SK-N-MC (cell line): ENCODE data around the gene RASL12.

ENCODE experiments used
- DNase-seq: peaks from one replicate; pipeline ENCODE4 v3.0.0-alpha.2; 2011; ENCODE audit warnings: low read depth, low spot score
- H3K27ac ChIP-seq: fragments of 200-600 bp; sonication (generic); 2 replicates; pipeline ENCODE4 v1.5.1; 2016; ENCODE audit warnings: mixed run types
- H3K36me3 ChIP-seq: fragments of 200-600 bp; sonication (generic); 2 replicates; pipeline ENCODE4 v1.6.1; 2017; ENCODE audit warnings: antibody characterized with exemption, low read length, mixed read lengths; ENCODE audit not compliant: insufficient read depth
- H3K4me3 ChIP-seq: fragments of 200-600 bp; sonication (generic); 2 replicates; pipeline ENCODE4 v1.5.1; 2016
- H3K9ac ChIP-seq: fragments of 200-600 bp; sonication (generic); 2 replicates; pipeline ENCODE4 v1.8.0; 2017; ENCODE audit warnings: mixed run types, mixed read lengths; ENCODE audit not compliant: insufficient read length
- H3K9me3 ChIP-seq: fragments of 200-600 bp; sonication (generic); 2 replicates; pipeline ENCODE4 v1.6.1; 2017; ENCODE audit warnings: low read depth, mild to moderate bottlenecking, antibody characterized with exemption, low read length, moderate library complexity, mixed read lengths
- EZH2 ChIP-seq: fragments of 200-600 bp; sonication (generic); IDR thresholded peaks from one replicate; pipeline ENCODE4 v1.6.1; 2017; ENCODE audit warnings: antibody characterized with exemption
- FOXP2 ChIP-seq: optimal IDR thresholded peaks from 2 replicates; pipeline ENCODE3; 2011; ENCODE audit warnings: mild to moderate bottlenecking, moderate library complexity; ENCODE audit not compliant: insufficient read depth; ENCODE audit errors: extremely low read length, control extremely low read depth
- POLR2AphosphoS5 ChIP-seq: IDR thresholded peaks from 2 replicates; pipeline ENCODE4 v1.6.1; 2012; ENCODE audit warnings: mild to moderate bottlenecking, low read depth, low read length, borderline replicate concordance

Gene RASL12, protein sequence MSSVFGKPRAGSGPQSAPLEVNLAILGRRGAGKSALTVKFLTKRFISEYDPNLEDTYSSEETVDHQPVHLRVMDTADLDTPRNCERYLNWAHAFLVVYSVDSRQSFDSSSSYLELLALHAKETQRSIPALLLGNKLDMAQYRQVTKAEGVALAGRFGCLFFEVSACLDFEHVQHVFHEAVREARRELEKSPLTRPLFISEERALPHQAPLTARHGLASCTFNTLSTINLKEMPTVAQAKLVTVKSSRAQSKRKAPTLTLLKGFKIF

DNA sequence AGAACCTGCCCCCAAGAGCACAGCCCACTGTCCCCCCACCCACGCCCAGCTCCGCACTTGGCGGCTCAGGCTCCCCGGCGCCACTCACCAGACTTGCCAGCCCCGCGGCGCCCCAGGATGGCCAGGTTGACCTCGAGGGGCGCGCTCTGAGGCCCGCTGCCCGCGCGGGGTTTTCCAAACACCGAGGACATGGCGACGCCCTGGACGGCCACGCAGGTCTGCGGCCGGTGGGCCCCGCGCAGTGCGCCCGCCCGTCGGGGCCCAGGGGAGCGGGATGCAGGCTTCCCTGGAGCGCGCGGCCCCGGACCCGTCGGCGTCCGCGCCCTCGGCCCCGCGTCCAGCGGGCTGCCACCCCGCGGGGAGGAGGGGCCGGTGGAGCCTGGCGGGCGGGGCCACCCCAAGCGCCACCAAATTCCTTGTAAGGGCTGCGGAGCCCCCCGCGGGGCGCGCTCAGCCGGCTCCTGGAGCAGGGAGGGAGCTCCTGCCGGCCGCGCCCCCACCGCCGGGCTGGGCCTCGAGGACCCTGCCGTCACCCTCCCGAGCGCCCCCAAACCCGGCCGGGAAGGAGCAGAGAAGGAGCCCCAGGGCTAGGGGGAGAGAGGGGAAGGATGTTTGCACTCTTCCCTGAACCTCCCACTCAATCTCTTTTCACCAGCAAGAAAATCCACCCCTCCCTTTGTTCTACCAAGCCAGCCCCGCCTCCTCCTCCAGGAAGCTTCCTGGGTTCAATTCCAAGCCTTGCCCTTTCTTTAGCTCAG lies at the start of gene RASL12:
TSS of gene RASL12 (minus strand) at position 347 of the 758 bp plus-strand sequence. CDS start at position 191, 156 bp downstream.
- Histone ChIP-seq H3K9me3 (no peaks in the 10 kb centered on the region), H3K9ac (no peak within 1 kb of the TSS), H3K4me3 (no peak within 1 kb of the TSS), H3K27ac (no peak within 1 kb of the TSS), H3K36me3 (no peaks in the 10 kb centered on the region)
- DNase-seq = no peak
- TF ChIP-seq EZH2 (no peak), POLR2AphosphoS5 (no peak), FOXP2 (no peak)

DNA sequence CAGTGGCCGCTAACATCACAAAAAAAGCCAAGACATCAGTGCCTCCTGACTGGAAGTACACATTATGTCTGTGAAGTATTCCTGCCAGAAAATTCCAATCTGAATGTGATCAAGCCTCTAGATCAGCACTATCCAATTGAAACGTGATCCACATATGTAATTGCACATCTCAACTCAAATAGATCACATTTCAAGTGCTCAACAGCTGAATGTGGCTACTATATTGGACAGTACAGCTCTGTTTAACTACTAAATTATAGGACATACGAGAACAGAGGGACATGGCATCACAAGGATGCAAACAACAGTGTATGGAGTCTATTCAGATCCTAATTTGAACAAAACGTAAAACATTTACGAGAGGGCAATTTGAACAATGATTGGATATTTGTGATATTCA lies 47.8 kb upstream of the RASL12 start:
- Histone ChIP-seq H3K27ac (no peak overlapping the region), H3K9me3 (no peaks in the 10 kb centered on the region), H3K4me3 (no peak overlapping the region), H3K36me3 (peaks cover 39% of the 10 kb centered on the region), H3K9ac (no peak overlapping the region)
- TF ChIP-seq FOXP2 (no peak), EZH2 (no peak), POLR2AphosphoS5 (no peak)
- DNase-seq = no peak

DNA sequence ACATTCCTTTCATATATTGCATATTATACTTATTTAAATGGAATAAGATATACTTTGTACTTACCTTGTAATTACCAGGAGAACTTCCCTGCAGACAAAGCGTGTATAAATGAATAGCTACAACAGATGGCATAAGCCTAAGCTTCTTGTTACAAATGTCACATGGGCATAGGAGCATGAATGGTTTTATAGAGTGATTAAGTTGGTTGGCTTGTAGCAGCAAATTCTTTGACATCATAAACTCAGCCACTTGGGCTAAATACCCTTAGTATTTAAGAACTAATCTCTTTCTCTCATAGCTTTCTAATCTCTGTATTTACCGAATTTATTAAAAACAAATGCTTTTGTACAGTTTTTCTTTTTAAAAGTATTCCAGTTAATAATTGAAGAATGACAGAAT lies 47.3 kb upstream of the RASL12 start, which contains the start of gene UBAP1L:
TSS of gene UBAP1L (minus strand) at position 115 of the 400 bp plus-strand sequence. CDS start 8,985 bp downstream, outside the sequence.
- Histone ChIP-seq H3K27ac (no peak within 1 kb of the TSS), H3K9me3 (no peaks in the 10 kb centered on the region), H3K36me3 (peaks cover 39% of the 10 kb centered on the region), H3K4me3 (no peak within 1 kb of the TSS), H3K9ac (no peak within 1 kb of the TSS)
- TF ChIP-seq EZH2 (no peak), POLR2AphosphoS5 (no peak), FOXP2 (no peak)
- no peak for DNase-seq

DNA sequence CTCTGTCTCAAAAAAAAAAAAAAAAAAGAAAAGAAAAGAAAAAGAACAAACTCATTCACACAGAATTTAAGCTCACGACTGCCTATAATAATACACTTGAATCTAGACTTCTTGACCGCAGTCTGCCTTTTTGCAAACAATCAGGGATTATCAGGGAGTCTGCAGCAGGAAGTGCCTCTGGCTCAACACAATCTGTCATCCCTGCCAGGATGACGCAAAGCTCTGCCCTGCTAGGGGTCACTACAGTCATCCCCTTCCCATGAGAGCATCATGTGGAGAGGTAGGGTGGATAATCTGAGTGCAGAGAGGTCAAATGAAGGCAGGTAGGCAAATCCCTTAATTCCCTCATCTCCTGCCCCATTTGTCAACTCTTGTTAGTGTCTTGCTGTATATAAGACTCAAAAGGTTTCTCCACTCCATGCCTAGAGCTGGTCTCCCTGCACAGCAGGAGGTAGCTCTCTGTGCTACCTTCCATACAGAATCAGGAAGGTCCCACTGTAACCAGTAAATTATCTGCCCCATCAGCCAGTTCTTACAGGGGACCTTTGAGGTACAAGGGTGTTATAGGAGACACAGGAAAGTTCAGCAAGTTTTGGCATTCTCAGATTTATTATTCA lies 43.0 kb upstream of the RASL12 start:
- peaks cover 5% of the 10 kb centered on the region for H3K36me3 ChIP-seq
- H3K9me3 ChIP-seq = no peaks in the 10 kb centered on the region
- TF ChIP-seq EZH2 (no peak), FOXP2 (no peak), POLR2AphosphoS5 (no peak)
- H3K9ac ChIP-seq = no peak overlapping the region
- DNase-seq = no peak
- H3K4me3 ChIP-seq = no peak overlapping the region
- no peak overlapping the region for H3K27ac ChIP-seq

DNA sequence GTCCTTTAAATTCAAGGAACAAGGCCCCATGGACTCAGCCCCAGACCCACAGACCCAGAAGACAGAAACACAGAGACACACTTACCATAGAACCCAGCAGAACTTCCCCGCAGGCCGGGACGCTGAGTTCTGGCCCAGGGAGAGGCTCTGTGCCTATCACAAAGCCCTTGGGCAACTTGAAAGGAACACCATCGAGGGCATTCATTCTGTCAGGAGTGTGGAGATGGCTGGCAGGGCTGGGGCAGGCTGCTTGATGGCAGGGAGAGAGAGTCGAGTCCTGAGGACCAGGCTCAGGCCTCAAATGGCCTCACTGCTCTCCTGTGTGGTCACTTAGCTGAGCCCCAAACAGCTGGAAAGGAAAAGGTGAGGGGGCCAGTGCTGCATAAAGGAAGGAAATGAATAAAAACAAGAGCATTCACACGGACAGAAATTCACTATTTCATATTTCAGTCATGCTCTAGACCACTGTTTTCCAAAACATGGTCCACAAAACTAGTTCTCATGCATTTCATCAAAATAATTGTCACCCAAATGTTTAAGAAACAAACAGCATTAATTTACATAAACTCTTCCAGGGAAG lies 38.3 kb upstream of the RASL12 start:
- no peak for DNase-seq
- Histone ChIP-seq H3K9ac (no peak overlapping the region), H3K36me3 (peaks cover 3% of the 10 kb centered on the region; the same call in 1 of the 2 replicates), H3K9me3 (no peaks in the 10 kb centered on the region), H3K4me3 (no peak overlapping the region), H3K27ac (no peak overlapping the region)
- no peak for TF ChIP-seq POLR2AphosphoS5
- TF ChIP-seq FOXP2 = no peak
- TF ChIP-seq EZH2 = no peak

DNA sequence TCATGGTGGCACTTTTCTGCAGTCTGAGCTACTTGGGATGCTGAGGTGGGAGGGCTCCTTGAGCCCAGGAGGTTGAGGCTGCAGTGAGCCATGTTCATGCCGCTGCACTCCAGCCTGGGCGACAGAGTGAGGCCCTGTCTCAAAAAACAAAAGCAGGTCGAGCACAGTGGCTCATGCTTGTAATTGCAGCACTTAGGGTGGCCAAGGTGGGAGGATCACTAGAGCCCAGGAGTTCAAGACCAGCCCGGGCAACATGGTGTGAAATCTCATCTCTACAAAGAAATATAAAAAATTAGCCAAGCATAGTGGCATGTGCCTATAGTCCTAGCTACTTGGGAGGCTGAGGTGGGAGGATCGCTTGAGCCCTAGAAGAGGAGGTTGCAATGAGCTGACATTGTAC lies 37.2 kb upstream of the RASL12 start:
- H3K36me3 ChIP-seq = peaks cover 3% of the 10 kb centered on the region; the same call in 1 of the 2 replicates
- H3K27ac ChIP-seq = no peak overlapping the region
- DNase-seq = no peak
- TF ChIP-seq EZH2 (no peak), POLR2AphosphoS5 (no peak), FOXP2 (no peak)
- H3K4me3 ChIP-seq = no peak overlapping the region
- H3K9ac ChIP-seq = no peak overlapping the region
- H3K9me3 ChIP-seq = no peaks in the 10 kb centered on the region

DNA sequence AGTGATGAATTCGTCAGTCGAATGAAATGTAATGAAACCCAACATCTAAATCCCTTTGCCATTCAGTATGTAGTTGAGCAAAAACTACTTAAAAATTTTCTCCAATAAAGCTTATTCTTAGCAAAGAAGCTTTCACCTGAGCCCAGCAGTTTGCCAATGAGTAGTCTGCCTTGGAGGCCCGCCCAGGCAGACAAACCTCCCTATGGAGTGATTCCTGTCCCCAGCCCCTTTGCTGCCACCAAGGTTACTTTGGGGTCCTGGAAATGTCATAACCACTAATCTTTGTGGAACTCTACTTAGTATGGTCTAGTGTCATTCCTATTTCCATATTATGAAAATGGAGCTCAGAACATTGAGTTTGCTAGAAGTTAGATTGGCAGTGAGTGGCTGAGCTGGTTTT lies 35.1 kb upstream of the RASL12 start:
- TF ChIP-seq FOXP2 = no peak
- no peak for TF ChIP-seq EZH2
- TF ChIP-seq POLR2AphosphoS5 = no peak
- Histone ChIP-seq H3K9me3 (no peaks in the 10 kb centered on the region), H3K27ac (no peak overlapping the region), H3K4me3 (no peak overlapping the region), H3K36me3 (peaks cover 10% of the 10 kb centered on the region; the same call in 1 of the 2 replicates), H3K9ac (no peak overlapping the region)
- DNase-seq = no peak

DNA sequence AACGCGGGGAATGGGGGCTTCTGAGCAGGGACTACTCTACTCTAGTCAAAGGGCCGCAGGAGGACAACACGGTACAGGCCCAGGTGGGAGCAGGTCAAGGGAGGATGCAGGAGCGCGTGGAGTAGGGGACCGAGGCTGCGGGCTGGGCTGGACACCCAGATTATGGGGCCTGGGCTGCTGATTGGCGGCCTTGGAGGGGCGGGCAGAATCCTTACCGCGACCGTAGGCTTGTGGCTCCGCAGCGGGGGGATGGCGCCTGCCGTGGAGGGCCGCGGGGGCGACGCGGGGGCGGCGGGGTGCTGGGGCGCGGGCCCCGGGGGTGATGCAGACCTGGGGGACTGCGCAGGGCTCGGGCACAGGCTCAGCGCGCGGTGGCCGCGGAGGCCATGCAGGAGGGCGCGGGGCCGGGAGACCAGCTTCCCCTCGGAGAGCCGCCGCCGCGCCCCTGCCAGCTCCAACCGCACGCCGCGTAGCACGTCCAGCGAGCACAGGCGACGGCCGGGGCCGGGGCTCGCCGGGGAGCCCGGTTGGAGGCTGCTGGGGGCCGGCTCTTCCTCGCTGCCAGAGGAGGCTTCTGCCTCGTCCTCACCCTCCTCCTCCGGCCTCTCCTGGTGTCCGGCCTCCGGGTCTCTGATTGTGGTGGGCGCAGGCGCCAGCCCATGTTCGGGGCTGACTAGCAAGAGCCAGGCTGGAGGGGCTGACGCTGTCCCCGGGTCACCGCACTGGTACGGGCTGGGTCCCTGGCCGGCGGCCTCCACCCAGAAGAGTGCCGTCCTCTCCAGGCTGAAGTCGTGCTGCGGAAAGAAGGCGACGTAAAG lies 34.3 kb upstream of the RASL12 start:
- peaks cover 10% of the 10 kb centered on the region; the same call in 1 of the 2 replicates for H3K36me3 ChIP-seq
- no peak for DNase-seq

More for the DNA sequence above, 34.3 kb upstream of the RASL12 start:
- Histone ChIP-seq H3K4me3 (no peak overlapping the region), H3K9ac (no peak overlapping the region), H3K27ac (no peak overlapping the region), H3K9me3 (no peaks in the 10 kb centered on the region)
- TF ChIP-seq POLR2AphosphoS5 (no peak), EZH2 (no peak), FOXP2 (no peak)
